NOMO-1 (cell line): ENCODE results near the gene MCC.

Experiments used
- DNase-seq, 2 experiments: peaks; one replicate each; lab custom pipeline; 2025; ENCODE audit not compliant: unreplicated experiment in 2 of 2; lab: John Stamatoyannopoulos, UW

MCC gene

GRCh38 chr5:113043491-113043931, 444.7 kb downstream of the MCC start:
- no peak for DNase-seq

DNA sequence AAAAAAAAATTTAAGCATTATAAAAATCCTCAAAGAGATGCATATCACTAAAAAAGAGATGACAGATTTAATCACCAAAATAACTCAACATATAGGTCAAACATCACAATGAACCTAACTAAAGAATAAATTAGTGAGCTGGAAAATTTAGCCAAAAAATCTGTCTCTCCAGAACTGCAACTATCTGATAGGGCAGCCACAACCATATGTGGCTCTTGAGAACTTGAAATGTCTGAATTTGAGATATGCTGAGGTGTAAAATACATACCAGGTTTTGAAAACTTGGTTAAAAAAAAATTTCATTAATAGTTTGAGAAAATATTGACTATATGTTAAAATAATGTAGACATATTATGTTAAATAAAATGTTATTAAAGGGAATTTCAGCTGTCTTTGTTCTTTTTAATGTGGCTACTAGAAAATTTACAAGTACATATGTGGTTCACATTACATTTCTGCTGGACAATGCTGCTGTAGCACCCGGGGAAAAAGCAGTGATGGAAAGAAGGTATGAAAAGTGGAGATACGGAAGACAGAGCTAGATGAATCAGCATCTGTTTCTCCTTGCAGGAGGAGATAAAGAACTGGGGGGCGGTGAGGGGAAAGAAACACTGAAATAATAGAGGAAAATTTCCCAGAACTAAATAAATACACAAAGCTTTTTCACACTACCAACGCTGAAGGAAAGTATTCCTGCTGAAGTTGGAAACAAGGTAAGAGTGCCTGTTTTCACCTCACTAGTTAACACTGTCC, 445.6 kb downstream of the MCC start:
- no peak for DNase-seq

GRCh38 chr5:113040672-113041260, 447.5 kb downstream of the MCC start:
- DNase-seq: no peak

DNA sequence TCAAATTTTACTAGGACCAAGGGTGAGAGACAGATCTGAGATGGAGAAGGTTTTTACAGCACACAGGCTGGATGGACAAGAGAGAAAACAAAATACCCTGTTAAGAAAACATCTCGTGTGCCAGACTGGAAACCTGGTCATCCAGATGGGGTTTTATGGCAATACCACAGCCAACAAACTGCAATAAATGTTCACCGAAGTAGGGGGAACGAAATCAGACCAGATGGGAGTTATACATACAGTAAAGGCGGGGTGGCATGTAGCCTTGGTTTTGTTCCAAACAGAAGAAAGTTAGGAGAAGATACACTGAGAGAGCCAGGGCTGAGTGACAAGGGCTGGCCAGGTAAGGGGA, 448.3 kb downstream of the MCC start:
- no peak for DNase-seq

DNA sequence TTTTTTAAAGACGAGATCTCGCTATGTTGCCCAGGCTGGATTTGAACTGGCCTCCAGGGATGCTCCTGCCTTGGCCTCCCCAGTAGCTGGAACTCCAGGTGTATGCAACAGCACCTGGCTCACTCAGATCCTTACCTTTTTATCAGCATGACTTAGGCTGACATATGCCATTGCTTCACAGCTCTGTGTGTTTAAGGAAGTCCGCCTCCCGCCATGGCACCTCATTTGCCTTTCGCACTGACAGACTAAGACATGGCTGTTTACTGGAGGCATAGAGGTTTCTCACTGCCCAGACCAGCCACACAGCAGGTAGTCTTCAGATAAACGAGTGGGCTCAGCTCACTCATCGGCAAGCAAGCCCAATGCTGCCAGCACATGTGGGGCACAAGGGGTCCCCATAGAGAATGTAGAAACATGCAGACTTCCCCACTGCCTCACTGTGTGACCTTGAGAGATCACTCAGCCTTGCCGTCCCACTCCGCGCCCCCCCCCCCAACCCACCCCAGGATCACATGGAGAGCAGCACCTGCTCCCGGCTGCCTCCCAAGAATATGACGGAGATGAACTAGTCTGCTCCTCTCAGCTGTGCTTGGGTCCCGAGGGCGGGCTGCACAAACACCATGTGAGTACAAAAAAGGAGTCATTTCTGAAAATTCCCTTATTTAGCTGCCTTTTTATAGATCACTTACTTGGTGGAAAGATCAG, 448.9 kb downstream of the MCC start:
- DNase-seq: no peak

GRCh38 chr5:113038714-113039113, 449.5 kb downstream of the MCC start:
- no peak for DNase-seq

- no peak for DNase-seq
These were observed 450.1 kb downstream of the MCC start for GRCh38 chr5:113038136-113038535.

DNA sequence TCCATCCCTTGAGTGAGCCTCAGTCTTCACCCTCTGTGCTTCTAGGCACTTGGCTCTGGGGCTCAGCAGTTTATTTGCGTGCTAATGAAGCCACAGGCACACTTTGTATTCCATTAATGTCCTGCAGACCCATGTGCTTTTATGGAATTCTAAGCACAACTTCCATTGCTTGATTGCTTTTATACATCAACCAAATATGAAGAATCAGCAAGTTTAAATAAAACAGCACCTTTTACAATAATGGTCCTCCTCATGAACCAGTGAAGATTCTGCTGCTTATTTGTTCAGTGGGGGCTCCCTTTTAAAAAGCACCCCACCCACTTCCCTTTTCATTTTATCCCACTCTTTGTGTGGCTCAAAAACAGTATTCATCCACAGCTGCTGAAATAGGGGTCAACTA, 451.4 kb downstream of the MCC start:
- no peak for DNase-seq

GRCh38 chr5:113036321-113036720, 451.9 kb downstream of the MCC start:
- no peak for DNase-seq

GRCh38 chr5:113035096-113035495, 453.2 kb downstream of the MCC start:
- DNase-seq: no peak

DNA sequence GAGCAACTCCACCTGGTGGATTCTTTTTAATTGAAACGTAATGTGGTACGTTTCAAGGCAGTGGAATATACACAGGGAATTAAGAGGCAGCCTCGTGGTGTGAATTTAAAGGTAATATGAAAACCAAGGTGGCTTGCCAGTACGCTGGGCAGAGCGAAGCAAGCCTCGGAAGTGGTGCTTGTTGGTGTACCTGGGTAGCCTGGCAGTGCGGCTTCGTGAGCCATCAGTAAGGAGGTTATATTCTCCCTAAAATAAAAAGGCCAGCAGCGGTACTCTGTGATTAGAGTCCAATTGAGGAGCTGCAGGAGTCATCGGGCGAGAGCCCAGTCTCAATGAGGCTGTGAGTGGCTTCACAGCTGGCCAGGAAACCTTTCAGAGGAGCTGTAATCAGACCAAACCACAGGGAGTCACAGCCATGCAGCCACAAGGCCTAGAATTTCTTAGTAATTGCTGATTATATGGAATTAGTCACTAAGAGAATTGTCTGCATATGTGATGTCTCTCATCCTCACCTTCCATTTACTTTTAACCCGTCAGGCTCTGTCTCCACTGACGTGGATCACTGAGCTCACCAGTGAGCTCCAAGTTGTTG, 454.0 kb downstream of the MCC start:
- DNase-seq: no peak

- DNase-seq: no peak
These were observed 456.7 kb downstream of the MCC start for GRCh38 chr5:113031557-113031956.

GRCh38 chr5:113031104-113031503, 457.1 kb downstream of the MCC start:
- DNase-seq: no peak

GRCh38 chr5:113029614-113030013, 458.6 kb downstream of the MCC start:
- DNase-seq: no peak

DNA sequence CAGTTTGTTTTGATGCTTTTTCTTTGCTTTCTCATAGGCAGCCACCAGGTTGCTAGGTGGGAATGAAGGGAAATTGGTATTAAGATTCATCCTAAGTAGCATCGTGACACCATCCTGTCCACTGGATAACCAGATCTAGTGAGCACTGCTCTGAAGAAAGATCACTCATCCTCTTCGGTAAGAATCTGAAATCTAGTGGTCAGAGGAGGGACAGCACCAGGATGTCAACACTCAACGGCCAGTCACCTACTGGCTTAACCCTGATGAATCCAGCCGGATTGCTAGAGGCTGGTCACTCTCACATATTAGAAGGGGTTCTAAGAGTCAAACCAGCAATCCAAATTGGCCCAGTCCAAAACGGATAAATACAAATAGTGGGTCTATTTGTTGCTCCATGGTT, 460.8 kb downstream of the MCC start:
- DNase-seq: no peak

DNA sequence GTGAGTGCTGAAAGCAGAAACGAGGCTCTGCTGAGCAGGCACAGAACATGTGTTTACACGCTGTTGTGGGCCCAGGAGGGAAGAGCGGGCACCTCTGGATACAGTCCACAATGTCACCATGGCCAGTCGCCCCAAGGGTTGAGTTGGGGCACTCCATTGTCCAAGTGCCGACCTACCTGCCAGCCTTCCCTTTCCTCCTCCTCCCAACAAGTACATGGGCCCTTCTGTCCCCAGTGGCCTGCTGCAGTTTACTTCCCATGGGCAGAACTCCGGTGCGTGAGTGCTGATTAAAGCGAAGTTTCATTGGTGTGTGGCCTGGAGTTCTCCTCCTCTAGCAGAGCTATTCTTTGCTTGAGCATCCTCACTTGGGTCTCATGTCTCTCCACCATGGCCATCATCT, 461.2 kb downstream of the MCC start:
- DNase-seq: no peak

- DNase-seq: no peak
These were observed 462.0 kb downstream of the MCC start for GRCh38 chr5:113026211-113026610.

DNA sequence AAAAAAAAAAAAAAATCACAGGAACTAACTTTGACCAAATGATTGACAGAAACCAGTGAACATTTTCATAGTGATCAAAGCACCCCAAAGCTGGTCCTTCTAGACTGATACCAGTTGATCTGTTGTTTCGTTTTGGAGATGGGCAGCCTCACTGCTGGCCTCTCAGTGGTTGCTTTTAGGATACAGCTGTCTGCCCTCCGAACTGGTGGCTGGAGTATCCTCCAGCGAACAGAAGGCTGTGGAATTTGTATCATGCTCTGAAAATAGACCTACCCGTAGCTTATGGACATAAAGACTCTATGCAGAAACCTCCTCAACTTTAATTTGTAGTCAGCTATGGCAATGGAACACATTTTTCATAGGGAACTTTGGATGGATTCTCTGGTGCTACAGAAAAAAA, 462.7 kb downstream of the MCC start:
- no peak for DNase-seq

- no peak for DNase-seq
These were observed 464.1 kb downstream of the MCC start for GRCh38 chr5:113024076-113024697.

- DNase-seq: no peak
These were observed 465.6 kb downstream of the MCC start for GRCh38 chr5:113022661-113023060.
